HepG2 (cell line): ENCODE measurements around the gene CHIC2. TPM values are rescaled to one million over a fixed set of nuclear protein-coding genes. Genes with fewer than 3 reads are reported as not detected.

Experiments
- ESRRA ChIP-seq: sonication (generic); formaldehyde crosslinking; IDR thresholded peaks from 2 replicates; pipeline ENCODE4 v1.5.1; 2020; ENCODE audit warnings: mild to moderate bottlenecking, low read depth, missing genetic modification reagents
- FIP1L1 ChIP-seq: fragments of 200-400 bp; formaldehyde crosslinking; IDR thresholded peaks from 2 replicates; pipeline ENCODE4 v1.6.1; 2018; ENCODE audit warnings: low read depth, mild to moderate bottlenecking, low read length, moderate library complexity, borderline replicate concordance; ENCODE audit not compliant: insufficient read depth
- HNF4G ChIP-seq, 2 experiments: sonication (generic) in 1 of 2; formaldehyde crosslinking in 1 of 2; IDR thresholded peaks; 2 replicates each; pipeline versions ENCODE4 v1.4.0 to v1.6.1; 2011 to 2020; ENCODE audit warnings: borderline replicate concordance in 2 of 2, low read depth in 2 of 2, mild to moderate bottlenecking in 2 of 2, low read length in 1 of 2, missing genetic modification reagents in 1 of 2, moderate library complexity in 1 of 2
- HOXA3 ChIP-seq: sonication (generic); formaldehyde crosslinking; IDR thresholded peaks from 2 replicates; pipeline ENCODE4 v1.5.0; 2020; ENCODE audit warnings: missing genetic modification reagents
- RARA ChIP-seq: IDR thresholded peaks from 2 replicates; pipeline ENCODE4 v1.6.1; 2016; ENCODE audit warnings: missing genetic modification reagents, missing compliant biosample characterization
- RCOR2 ChIP-seq: IDR thresholded peaks from 2 replicates; pipeline ENCODE4 v1.6.1; 2016; ENCODE audit warnings: missing biosample characterization, missing genetic modification reagents
- REL ChIP-seq: sonication (generic); formaldehyde crosslinking; conservative IDR thresholded peaks from 2 replicates; pipeline ENCODE4 v1.8.0; 2022; ENCODE audit warnings: mild to moderate bottlenecking, missing genetic modification reagents, moderate library complexity
- SMAD3 ChIP-seq: sonication (generic); formaldehyde crosslinking; IDR thresholded peaks from 2 replicates; pipeline ENCODE4 v1.4.0; 2020; ENCODE audit warnings: missing genetic modification reagents
- SNAI1 ChIP-seq: sonication (generic); formaldehyde crosslinking; IDR thresholded peaks from 2 replicates; pipeline ENCODE4 v1.5.0; 2020; ENCODE audit warnings: mild to moderate bottlenecking, missing genetic modification reagents, borderline replicate concordance
- STAT5B ChIP-seq: sonication (generic); formaldehyde crosslinking; IDR thresholded peaks from 2 replicates; pipeline ENCODE4 v1.4.0; 2020; ENCODE audit warnings: missing genetic modification reagents
- ZBTB21 ChIP-seq: sonication (generic); formaldehyde crosslinking; IDR thresholded peaks from 2 replicates; pipeline ENCODE4 v1.4.0; 2020; ENCODE audit warnings: missing genetic modification reagents
- ZNF101 ChIP-seq: sonication (generic); formaldehyde crosslinking; IDR thresholded peaks from 2 replicates; pipeline ENCODE4 v1.4.0; 2020; ENCODE audit warnings: mild to moderate bottlenecking, low read depth, missing genetic modification reagents, borderline replicate concordance
- ZNF235 ChIP-seq: sonication (generic); formaldehyde crosslinking; IDR thresholded peaks from 2 replicates; pipeline ENCODE4 v1.8.1; 2023; ENCODE audit warnings: mild to moderate bottlenecking, missing genetic modification reagents, borderline replicate concordance
- ZNF256 ChIP-seq: sonication (generic); formaldehyde crosslinking; conservative IDR thresholded peaks from 2 replicates; pipeline ENCODE4 v1.4.0; 2020; ENCODE audit warnings: missing genetic modification reagents
- ZNF550 ChIP-seq: sonication (generic); formaldehyde crosslinking; IDR thresholded peaks from 2 replicates; pipeline ENCODE4 v1.4.0; 2020; ENCODE audit warnings: mild to moderate bottlenecking, missing genetic modification reagents, borderline replicate concordance
- ZNF577 ChIP-seq: sonication (generic); formaldehyde crosslinking; IDR thresholded peaks from 2 replicates; pipeline ENCODE4 v1.4.0; 2020; ENCODE audit warnings: mild to moderate bottlenecking, low read depth, missing genetic modification reagents, borderline replicate concordance
- ZNF674 ChIP-seq: sonication (generic); formaldehyde crosslinking; IDR thresholded peaks from 2 replicates; pipeline ENCODE4 v1.5.0; 2020; ENCODE audit warnings: low read depth, mild to moderate bottlenecking, missing genetic modification reagents
- ZNF713 ChIP-seq: sonication (generic); formaldehyde crosslinking; IDR thresholded peaks from 2 replicates; pipeline ENCODE4 v1.4.0; 2020; ENCODE audit warnings: mild to moderate bottlenecking, missing genetic modification reagents
- polyA plus RNA-seq, 8 experiments: library from polyadenylated mRNA; depleted of rRNA in 3 of 8; stranded (reverse) in 7 of 8; unstranded in 1 of 8; fragments of >200 nt; fragmentation: Illumina TruSeq in 4 of 8; extraction: Trizol in 4 of 8; gene quantifications; 2 replicates each; pipeline versions ENCODE4 v1.2.1 to v1.2.3, GENCODE V29; 2011 to 2016; ENCODE audit warnings: low read depth in 4 of 8, missing spikeins in 1 of 8, mixed read lengths in 1 of 8; ENCODE audit not compliant: insufficient read depth in 1 of 8
- total RNA-seq, 5 experiments: library from RNA; depleted of rRNA; stranded (reverse); fragments of >200 nt; fragmentation: Illumina TruSeq; extraction: Trizol; gene quantifications; 2 replicates each; pipeline ENCODE4 v1.2.3, GENCODE V29; 2016; ENCODE audit warnings: low read depth in 1 of 5
- TF ChIP-seq, protein P1 (sequence below): IDR thresholded peaks from 2 replicates; pipeline ENCODE4 v1.6.1; 2016; ENCODE audit warnings: low read depth, borderline replicate concordance
- TF ChIP-seq, protein P2 (sequence below): IDR thresholded peaks from 2 replicates; pipeline ENCODE4 v1.6.1; 2016; ENCODE audit warnings: mild to moderate bottlenecking, missing biosample characterization, missing genetic modification reagents

CHIC2 gene
- total and polyA plus RNA-seq, 2 of the 13 experiments (the other 11 are each of a cell fraction or from before 2014, with no cell fraction given): 10.0 to 17.2 TPM

DNA sequence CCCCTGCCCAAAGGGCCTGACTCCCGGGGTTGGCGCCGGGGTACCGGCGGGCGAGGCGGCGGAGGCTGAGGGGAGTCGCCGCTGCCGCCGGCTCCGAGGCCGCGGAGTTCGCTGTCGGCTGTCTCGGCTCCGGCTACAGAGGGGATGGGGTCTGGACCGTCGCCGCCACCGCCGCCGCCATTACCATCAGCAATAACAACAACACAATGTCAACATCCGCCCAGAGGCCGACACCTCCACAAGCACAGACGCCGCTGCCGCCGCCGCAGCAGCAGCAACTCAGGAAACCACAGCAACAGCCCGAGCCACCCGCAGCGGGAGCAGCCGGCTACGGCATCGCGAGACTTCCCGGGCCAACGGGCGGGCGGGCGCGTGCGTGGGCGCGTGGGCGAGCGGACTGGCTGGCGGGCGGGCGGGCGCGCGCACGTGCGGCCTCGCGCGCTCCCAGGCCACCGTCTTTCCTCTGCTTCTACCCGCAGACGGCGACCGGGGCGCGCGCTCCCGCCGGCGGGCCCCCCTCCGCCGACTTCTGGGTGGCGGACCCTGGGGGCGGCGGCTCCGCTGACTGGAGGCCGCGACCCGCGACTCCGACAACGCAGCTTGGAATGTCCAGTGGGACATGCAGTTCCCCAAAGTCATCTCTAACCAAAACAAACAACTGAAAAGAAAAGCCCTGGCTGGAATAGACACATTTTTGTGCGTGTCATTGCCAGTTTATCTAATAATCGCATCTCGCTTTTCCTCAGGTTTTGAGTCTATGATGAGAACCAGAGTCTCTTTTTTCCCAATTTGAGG is at the start of gene CHIC2 (continued):
- TF ChIP-seq ZNF550 (CRISPR knock-in tag): no peak
- TF ChIP-seq ZNF577 (CRISPR knock-in tag): no peak
- no peak; the same call in 1 of the 2 replicates for TF ChIP-seq HNF4G (IDR thresholded peaks at IDR 0.05; ENCODE audit: borderline replicate concordance, low read depth, low read length)
- no peak for TF ChIP-seq HNF4G (CRISPR knock-in tag; IDR thresholded peaks at IDR 0.05; ENCODE audit: borderline replicate concordance, low read depth)
- no peak for TF ChIP-seq ZNF101 (CRISPR knock-in tag)
- TF ChIP-seq ESRRA (CRISPR knock-in tag): 0 out of 2 replicates have a peak, but pooled peaks have one; percentile 44
- TF ChIP-seq, protein P1, sequence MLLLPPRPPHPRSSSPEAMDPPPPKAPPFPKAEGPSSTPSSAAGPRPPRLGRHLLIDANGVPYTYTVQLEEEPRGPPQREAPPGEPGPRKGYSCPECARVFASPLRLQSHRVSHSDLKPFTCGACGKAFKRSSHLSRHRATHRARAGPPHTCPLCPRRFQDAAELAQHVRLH: 0 out of 2 replicates have a peak, but pooled peaks have one; percentile 32
- TF ChIP-seq HOXA3 (CRISPR knock-in tag): peak; percentile 79
- TF ChIP-seq ZNF256 (CRISPR knock-in tag): no peak
- TF ChIP-seq STAT5B: no peak
- TF ChIP-seq RCOR2 (CRISPR knock-in tag): no peak
- no peak for TF ChIP-seq ZBTB21
- no peak for TF ChIP-seq ZNF235 (CRISPR knock-in tag)
- no peak for TF ChIP-seq FIP1L1
- peak; percentile 57; the same call in 1 of the 2 replicates for TF ChIP-seq SMAD3 (CRISPR knock-in tag)
- TF ChIP-seq SNAI1 (CRISPR knock-in tag): 0 out of 2 replicates have a peak, but pooled peaks have one; percentile 7
- TF ChIP-seq ZNF713 (CRISPR knock-in tag): no peak
- TF ChIP-seq, protein P2, sequence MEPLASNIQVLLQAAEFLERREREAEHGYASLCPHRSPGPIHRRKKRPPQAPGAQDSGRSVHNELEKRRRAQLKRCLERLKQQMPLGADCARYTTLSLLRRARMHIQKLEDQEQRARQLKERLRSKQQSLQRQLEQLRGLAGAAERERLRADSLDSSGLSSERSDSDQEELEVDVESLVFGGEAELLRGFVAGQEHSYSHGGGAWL (CRISPR knock-in tag): no peak
- no peak for TF ChIP-seq ZNF674 (CRISPR knock-in tag)
- TF ChIP-seq REL (CRISPR knock-in tag): no peak
- peak; percentile 45; the same call in 1 of the 2 replicates for TF ChIP-seq RARA (CRISPR knock-in tag)
